Measurements from ENCODE around the gene FGD6.
A peak's percentile ranks its signal among the peaks of the same experiment; 100 is the strongest.
"Not testable (repeated sequence)": the region's sequence is repeated elsewhere in the genome, so short reads cannot be mapped to it uniquely, and the experiment has no call there.

The FGD6 gene

GRCh38 chr12:95205016-95205624, 12.1 kb downstream of the FGD6 start:
- DNase-seq (ENCODE audit: low read depth), result no peak

DNA sequence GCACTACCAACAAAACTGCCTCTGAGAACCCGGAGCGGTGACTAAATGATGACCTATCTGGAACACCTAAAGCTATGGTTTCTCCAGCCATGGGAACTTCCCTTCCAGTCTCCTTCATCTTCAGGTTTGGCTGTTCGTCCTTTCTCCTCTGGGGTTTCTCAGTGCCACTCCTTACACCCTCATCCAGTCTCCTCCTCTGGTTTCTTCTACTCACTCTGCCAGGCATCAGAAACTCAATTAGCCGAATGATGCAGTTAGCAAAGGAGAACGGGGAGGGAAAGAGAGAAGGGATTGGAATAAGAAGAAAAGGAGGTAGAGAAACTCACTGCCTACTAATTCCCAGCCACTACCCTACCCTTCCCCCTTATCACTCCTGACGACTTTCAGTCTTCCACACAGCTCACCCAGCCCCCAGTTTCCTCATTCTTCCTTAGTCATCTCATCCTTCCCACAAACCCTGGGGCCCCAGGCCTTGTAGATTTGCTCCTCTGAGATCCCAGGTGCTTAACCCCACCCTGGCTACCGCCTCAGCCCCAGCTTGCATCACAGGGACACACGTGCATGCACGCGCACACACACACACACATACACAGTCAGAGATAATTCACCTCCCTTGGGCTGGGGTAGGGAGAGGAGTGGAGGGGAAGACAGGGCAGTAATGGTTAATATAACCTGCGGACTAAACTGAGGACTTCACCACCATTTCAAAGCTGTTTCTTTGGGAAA, 13.0 kb downstream of the FGD6 start:
- no peak for DNase-seq (ENCODE audit: low read depth)

- DNase-seq (ENCODE audit: low read depth), result no peak
Observed at GRCh38 chr12:95203487-95204030, 13.7 kb downstream of the FGD6 start.

GRCh38 chr12:95202691-95203486, 14.4 kb downstream of the FGD6 start:
- no peak for DNase-seq (ENCODE audit: low read depth)

DNA sequence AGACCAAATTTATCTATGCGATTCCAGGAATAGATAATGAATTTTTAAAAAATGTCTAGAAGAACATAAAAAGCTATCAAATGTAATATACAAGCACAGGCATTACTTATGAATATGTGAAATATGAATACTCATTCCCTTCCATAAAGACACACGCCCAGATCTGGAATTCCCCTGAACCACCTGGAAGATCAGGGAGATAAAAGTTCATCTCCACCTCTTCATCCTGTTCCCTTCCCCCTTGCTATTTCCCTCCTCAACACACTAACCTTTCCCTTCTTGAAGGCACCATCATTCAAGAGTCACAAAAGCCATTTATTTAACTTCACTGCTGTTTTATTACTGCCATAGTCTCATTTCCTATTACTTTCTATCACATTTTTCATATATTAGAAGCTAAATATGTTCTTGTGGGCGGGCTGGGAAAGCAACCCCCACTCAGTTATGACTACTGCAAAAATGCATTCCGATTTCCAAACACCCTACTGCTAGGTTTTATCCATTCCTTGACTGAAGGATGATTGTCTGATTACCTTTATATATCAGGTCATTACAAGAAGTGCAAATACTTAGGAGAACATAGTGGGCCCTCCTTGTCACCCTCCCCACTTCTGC, 16.1 kb downstream of the FGD6 start:
- DNase-seq (ENCODE audit: low read depth), result no peak

GRCh38 chr12:95200128-95200894, 17.0 kb downstream of the FGD6 start:
- DNase-seq (ENCODE audit: low read depth), result no peak

GRCh38 chr12:95198914-95199313, 18.4 kb downstream of the FGD6 start:
- no peak for DNase-seq (ENCODE audit: low read depth)

- no peak for DNase-seq (ENCODE audit: low read depth)
Observed at GRCh38 chr12:95197636-95198035, 19.6 kb downstream of the FGD6 start.

- not testable (repeated sequence) for DNase-seq (ENCODE audit: low read depth)
Observed at GRCh38 chr12:95196875-95197569, 20.2 kb downstream of the FGD6 start.

DNA sequence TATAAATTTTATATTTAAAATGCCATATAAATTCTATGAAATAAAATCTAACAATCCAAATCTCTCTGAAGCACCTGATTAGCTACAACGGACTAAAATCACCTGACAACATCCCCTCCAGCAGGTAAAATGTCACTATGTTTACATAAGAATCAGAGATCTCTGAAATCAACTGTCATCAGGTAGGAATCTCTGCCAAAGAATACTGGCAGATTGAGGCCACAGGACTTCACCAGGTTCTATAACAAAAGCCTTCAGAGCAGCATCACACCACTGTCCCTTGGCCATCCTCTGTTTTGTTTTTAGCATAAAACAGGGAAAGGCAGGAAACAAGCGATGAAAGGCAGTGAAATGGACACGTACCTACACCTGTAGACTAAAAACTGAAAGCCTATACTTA, 22.1 kb downstream of the FGD6 start:
- DNase-seq (ENCODE audit: low read depth), result no peak

- no peak for DNase-seq (ENCODE audit: low read depth)
Observed at GRCh38 chr12:95193139-95193538, 24.1 kb downstream of the FGD6 start.

DNA sequence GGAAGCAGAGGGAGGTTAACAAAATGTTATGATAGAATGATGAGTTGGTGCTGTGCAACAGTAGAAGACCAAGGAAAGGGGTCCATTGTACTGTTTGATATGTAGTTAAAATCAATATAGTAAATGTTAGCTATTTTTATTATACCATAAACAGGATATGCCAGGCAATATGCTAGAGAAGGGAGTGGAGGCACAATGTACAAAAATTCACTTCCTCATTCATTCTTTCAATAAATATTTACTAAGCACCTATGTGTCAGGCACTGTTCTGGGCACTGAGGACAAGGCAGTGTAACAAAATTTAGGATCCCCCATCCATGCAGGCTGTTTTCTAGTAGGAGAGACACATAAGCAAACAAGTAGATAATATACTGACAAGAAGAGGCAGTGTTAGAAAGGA, 25.0 kb downstream of the FGD6 start:
- no peak for DNase-seq (ENCODE audit: low read depth)

GRCh38 chr12:95191060-95191696, 26.1 kb downstream of the FGD6 start:
- no peak for DNase-seq (ENCODE audit: low read depth)

DNA sequence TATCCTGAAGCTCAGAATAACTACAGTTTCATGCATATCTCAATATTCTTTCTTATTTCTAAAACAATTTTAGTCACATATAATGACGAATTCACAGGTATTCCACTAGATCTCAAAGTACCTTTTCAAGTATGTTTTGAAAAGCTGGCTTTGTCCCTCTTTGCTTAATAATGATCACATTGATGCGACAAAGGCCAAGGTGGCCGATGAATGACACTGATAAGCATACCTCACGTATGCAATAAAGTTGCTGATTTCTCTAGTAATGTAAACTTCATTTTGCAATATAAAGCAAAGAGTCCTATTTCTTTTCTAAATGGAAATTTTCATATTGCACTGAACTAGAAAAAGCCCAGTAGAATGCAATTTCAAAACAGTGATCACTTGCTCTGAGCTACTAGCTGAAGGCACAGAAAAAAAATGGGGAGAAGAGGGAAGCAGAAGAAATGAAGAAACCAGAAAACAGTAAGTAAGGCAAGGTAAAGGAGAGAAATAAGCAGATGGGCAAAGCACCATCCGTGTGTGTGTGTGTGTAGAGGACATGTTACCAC, 29.3 kb downstream of the FGD6 start:
- DNase-seq (ENCODE audit: low read depth), result no peak

- no peak for DNase-seq (ENCODE audit: low read depth)
Observed at GRCh38 chr12:95185854-95186253, 31.4 kb downstream of the FGD6 start.

GRCh38 chr12:95185072-95185471, 32.2 kb downstream of the FGD6 start:
- DNase-seq (ENCODE audit: low read depth), result no peak

GRCh38 chr12:95184121-95184520, 33.1 kb downstream of the FGD6 start:
- DNase-seq (ENCODE audit: low read depth), result no peak

DNA sequence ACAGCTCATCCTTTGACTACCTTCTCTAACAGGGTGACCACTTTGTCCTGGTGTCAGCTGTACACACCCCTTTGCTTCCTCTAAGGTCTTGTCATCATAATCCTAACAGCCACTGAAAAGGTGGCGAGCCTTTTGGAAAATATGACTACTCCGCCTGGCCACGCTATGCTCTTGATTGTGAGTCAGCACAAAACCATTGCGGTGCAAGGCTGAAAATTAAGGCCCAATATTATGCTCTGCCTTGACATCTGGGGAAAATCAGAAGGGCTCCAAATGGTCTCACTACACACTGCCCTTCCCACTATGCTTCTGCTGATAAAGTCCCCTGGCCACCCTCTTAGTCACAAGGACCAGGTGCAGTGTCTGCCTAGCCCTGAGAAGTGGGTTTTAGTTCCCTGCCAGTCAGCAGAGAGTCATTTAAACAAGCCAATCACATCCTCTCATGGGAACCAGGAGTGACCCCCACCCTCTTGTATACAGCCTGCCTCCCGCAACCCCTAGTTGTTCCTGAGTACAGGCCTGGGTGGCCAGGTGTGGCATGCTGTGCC, 34.3 kb downstream of the FGD6 start:
- DNase-seq (ENCODE audit: low read depth), result peak; percentile 34

DNA sequence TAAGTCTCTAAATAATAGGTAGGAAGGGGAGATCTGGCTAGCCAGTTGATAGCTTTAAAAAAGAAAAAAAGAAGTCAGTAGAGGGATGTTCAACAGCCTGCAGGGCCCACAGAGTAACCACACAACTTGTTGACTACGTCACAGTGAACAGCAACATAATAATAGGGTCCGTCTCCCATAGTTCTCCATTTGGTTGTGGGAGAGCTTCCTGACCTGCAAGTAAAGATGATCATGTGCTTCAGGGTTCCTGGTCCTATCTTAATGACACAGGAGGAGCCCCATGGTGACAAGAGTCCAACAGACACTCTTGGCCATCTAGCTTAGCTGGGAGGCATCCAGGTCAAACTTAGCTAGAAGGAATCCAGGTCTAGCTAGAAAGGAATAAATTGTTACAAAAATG, 36.2 kb downstream of the FGD6 start:
- DNase-seq (ENCODE audit: low read depth), result no peak

DNA sequence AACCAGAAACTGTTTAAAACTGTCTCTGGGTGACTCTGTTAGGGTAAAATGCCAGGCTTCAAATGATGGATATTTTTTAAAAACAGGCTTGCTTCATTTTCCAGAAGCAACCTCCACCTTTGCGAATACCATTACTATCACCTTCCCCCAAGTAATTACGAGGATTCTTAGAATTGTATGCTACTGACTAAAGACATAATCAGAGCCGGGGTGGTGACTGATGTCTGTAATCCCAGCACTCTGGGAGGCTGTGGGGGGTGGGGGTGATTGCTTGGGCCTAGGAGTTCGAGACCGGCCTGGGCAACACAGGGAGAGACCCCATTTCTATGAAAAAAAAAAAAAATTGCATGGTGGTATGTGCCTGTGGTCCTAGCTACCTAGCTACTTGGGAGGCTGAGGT, 38.3 kb downstream of the FGD6 start:
- no peak for DNase-seq (ENCODE audit: low read depth)
